K562 (cell line): ENCODE measurements around the gene OR51V1. TPM values are rescaled to one million over a fixed set of nuclear protein-coding genes. Genes with fewer than 3 reads are reported as not detected.

Experiments used
- ATAC-seq: fragments of 200-7000 bp; cut with Tn5 transposase; 3 replicates; pipeline ENCODE4 v1.9.1; 2020; ENCODE audit warnings: moderate library complexity
- BruUV-seq: library from RNA; stranded (reverse); fragments of 400-500 nt; replicated peaks from 2 replicates; lab custom pipeline; 2021; lab: Mats Ljungman, UMichigan
- CTCF ChIA-PET: fragments of 300-600 bp; formaldehyde crosslinking; extraction: SDS; loops from one replicate; lab custom pipeline; 2021; ENCODE audit warnings: low intra/inter-chr PET ratio; lab: Yijun Ruan, JAX
- POLR2A ChIA-PET: fragments of 300-600, 350-650 bp; sonication (Branson Sonifier 250); formaldehyde crosslinking; extraction: SDS; loops from one replicate; lab custom pipeline; 2021; ENCODE audit warnings: antibody characterized with exemption, inconsistent platforms; lab: Yijun Ruan, JAX
- DNase-seq, 4 experiments: peaks; one replicate each; pipeline versions ENCODE4 v3.0.0 to v3.0.0-alpha.2; 2011 to 2018; ENCODE audit warnings: low spot score in 3 of 4, mixed read lengths in 3 of 4; ENCODE audit errors: extremely low read depth in 1 of 4
- FAIRE-seq: peaks from 2 replicates; lab custom pipeline; 2011; peaks lifted over from hg19 to GRCh38; lab: Jason Lieb, UNC
- H2AFZ ChIP-seq: 2 replicates; pipeline ENCODE4 v1.6.0; 2011; ENCODE audit warnings: low read depth, low read length, control low read depth, inconsistent platforms
- H3K27ac ChIP-seq: fragments of 200-600 bp; 3 replicates; pipeline ENCODE4 v1.8.0; 2011; ENCODE audit warnings: low read depth, mild to moderate bottlenecking, control low read depth, inconsistent platforms, low read length, moderate library complexity, mixed read lengths; ENCODE audit errors: extremely low read depth
- H3K27me3 ChIP-seq, 2 experiments: fragments of 300-600 bp in 1 of 2; 2 replicates in 1 of 2; 3 replicates in 1 of 2; pipeline versions ENCODE4 v1.6.0 to v1.8.0; 2011; ENCODE audit warnings: inconsistent platforms in 2 of 2, low read length in 2 of 2, mild to moderate bottlenecking in 1 of 2, mixed read lengths in 1 of 2, moderate library complexity in 1 of 2; ENCODE audit not compliant: control insufficient read depth in 2 of 2, insufficient read depth in 2 of 2
- H3K36me3 ChIP-seq: fragments of 300-600 bp; 3 replicates; pipeline ENCODE4 v1.8.0; 2011; ENCODE audit warnings: mild to moderate bottlenecking, low read length, inconsistent platforms; ENCODE audit not compliant: control insufficient read depth, insufficient read depth
- H3K4me1 ChIP-seq, 2 experiments: fragments of 200-600 bp in 1 of 2; replicated peaks in 1 of 2; 2 replicates in 1 of 2; 3 replicates in 1 of 2; pipeline versions ENCODE4 v1.5.1 to v1.8.0; 2011; ENCODE audit warnings: inconsistent platforms in 2 of 2, low read length in 2 of 2, mild to moderate bottlenecking in 1 of 2, mixed read lengths in 1 of 2, moderate library complexity in 1 of 2; ENCODE audit not compliant: control insufficient read depth in 2 of 2, insufficient read depth in 2 of 2
- H3K4me2 ChIP-seq: 2 replicates; pipeline ENCODE4 v1.6.1; 2011; ENCODE audit warnings: low read length, control low read depth, inconsistent platforms, mixed read lengths; ENCODE audit not compliant: insufficient read depth
- H3K4me3 ChIP-seq: fragments of 200-600 bp; sonication (generic), shearing (Covaris generic); 2 replicates; pipeline ENCODE4 v1.5.1; 2016; ENCODE audit warnings: control low read depth, inconsistent platforms
- H3K79me2 ChIP-seq: fragments of 200-600 bp; 3 replicates; pipeline ENCODE4 v1.8.0; 2011; ENCODE audit warnings: low read length, inconsistent platforms; ENCODE audit not compliant: control insufficient read depth, insufficient read depth
- H3K9ac ChIP-seq, 2 experiments: 2 replicates each; pipeline versions ENCODE4 v1.6.0 to v1.6.1; 2011; ENCODE audit warnings: low read depth in 2 of 2, low read length in 2 of 2, control low read depth in 1 of 2, inconsistent platforms in 1 of 2, mild to moderate bottlenecking in 1 of 2, mixed read lengths in 1 of 2; ENCODE audit not compliant: insufficient read depth in 1 of 2
- H3K9me1 ChIP-seq: one replicate; pipeline ENCODE4 v1.6.0; 2011; ENCODE audit warnings: inconsistent platforms, mild to moderate bottlenecking, low read length, moderate library complexity; ENCODE audit not compliant: control insufficient read depth, insufficient read depth
- H3K9me3 ChIP-seq: replicated peaks from 2 replicates; pipeline ENCODE4 v1.5.1; 2011; ENCODE audit warnings: low read depth, low read length, inconsistent platforms; ENCODE audit not compliant: control insufficient read depth, insufficient read depth
- H4K20me1 ChIP-seq: replicated peaks from 2 replicates; pipeline ENCODE4 v1.6.1; 2011; ENCODE audit warnings: low read length, inconsistent platforms, mixed read lengths; ENCODE audit not compliant: control insufficient read depth, insufficient read depth
- ATF7 ChIP-seq: fragments of 450-650 bp; IDR thresholded peaks from 2 replicates; pipeline ENCODE4 v1.7.1; 2014; ENCODE audit warnings: mild to moderate bottlenecking, moderate library complexity
- CBX8 ChIP-seq: fragments of 200-600 bp; sonication (generic); IDR thresholded peaks from 2 replicates; pipeline ENCODE4 v1.6.1; 2012; ENCODE audit warnings: borderline replicate concordance, mixed run types, low read depth, mild to moderate bottlenecking, moderate library complexity, mixed read lengths, low read length, control low read depth, inconsistent platforms; ENCODE audit not compliant: poor library complexity, severe bottlenecking; ENCODE audit errors: extremely low read depth
- CREB3 ChIP-seq: fragments of 450-650 bp; conservative IDR thresholded peaks from 2 replicates; pipeline ENCODE4 v1.6.1; 2016; ENCODE audit warnings: missing genetic modification characterization, low read depth, mild to moderate bottlenecking, missing compliant biosample characterization, moderate library complexity
- GABPA ChIP-seq: fragments of 200-800 bp; sonication (Bioruptor generic); conservative IDR thresholded peaks from 2 replicates; pipeline ENCODE4 v1.6.1; 2016; ENCODE audit warnings: low read depth, missing genetic modification characterization, missing compliant biosample characterization
- GTF2E2 ChIP-seq: fragments of 200-800 bp; sonication (Bioruptor generic); IDR thresholded peaks from 2 replicates; pipeline ENCODE4 v1.6.1; 2016; ENCODE audit warnings: missing genetic modification characterization, missing compliant biosample characterization
- MCM2 ChIP-seq: fragments of 450-650 bp; IDR thresholded peaks from 2 replicates; pipeline ENCODE4 v1.6.1; 2017; ENCODE audit warnings: low read depth, mild to moderate bottlenecking
- TEAD2 ChIP-seq: fragments of 450-650 bp; IDR thresholded peaks from 2 replicates; pipeline ENCODE4 v1.6.1; 2016; ENCODE audit warnings: missing genetic modification characterization, control low read depth, missing compliant biosample characterization
- ZBTB11 ChIP-seq, 3 experiments: fragments of 200-800 bp in 1 of 3; fragments of 250-450 bp in 1 of 3; fragments of 450-650 bp in 1 of 3; sonication (Bioruptor Pico) in 1 of 3; sonication (Bioruptor generic) in 1 of 3; formaldehyde crosslinking in 1 of 3; IDR thresholded peaks; 2 replicates each; pipeline versions ENCODE4 v1.6.1 to v1.8.0; 2016 to 2022; ENCODE audit warnings: mild to moderate bottlenecking in 2 of 3, missing genetic modification characterization in 2 of 3, missing compliant biosample characterization in 1 of 3, moderate library complexity in 1 of 3
- ZNF354B ChIP-seq: fragments of 250-450 bp; sonication (Bioruptor Pico); IDR thresholded peaks from 2 replicates; pipeline ENCODE4 v1.4.0; 2020
- ZNF75A ChIP-seq: fragments of 450-650 bp; formaldehyde crosslinking; IDR thresholded peaks from 2 replicates; pipeline ENCODE4 v1.4.0; 2020; ENCODE audit warnings: mild to moderate bottlenecking
- ZNF76 ChIP-seq: fragments of 250-450 bp; sonication (Bioruptor Pico); IDR thresholded peaks from 2 replicates; pipeline ENCODE4 v1.4.0; 2020; ENCODE audit warnings: mild to moderate bottlenecking, moderate library complexity, borderline replicate concordance
- ZNF830 ChIP-seq: fragments of 250-450 bp; sonication (Bioruptor Pico); IDR thresholded peaks from 2 replicates; pipeline ENCODE4 v1.5.0; 2021; ENCODE audit warnings: mild to moderate bottlenecking
- WGBS: fragments of 100-300 bp; shearing (Covaris generic); methylation state at CpG from one replicate; pipeline ENCODE4 v1.1.6; 2016; ENCODE audit warnings: low coverage, mixed read lengths; ENCODE audit not compliant: insufficient coverage; ENCODE audit errors: missing lambda C conversion rate; 5-methylcytosine and 5-hydroxymethylcytosine counted together
- in situ Hi-C: fragments of 300-500 bp; cut with MboI; formaldehyde crosslinking; loops from 4 replicates; pipeline ENCODE4 v1.15.0; 2018; ENCODE audit warnings: inconsistent platforms, mixed read lengths
- intact Hi-C: fragments of 100-400 bp; cut with micrococcal nuclease; formaldehyde crosslinking; loops from 2 replicates; pipeline ENCODE4 v1.14.2; 2022
- polyA plus RNA-seq, 8 experiments: library from polyadenylated mRNA; depleted of rRNA in 4 of 8; stranded (reverse) in 5 of 8; unstranded in 3 of 8; fragments of >200 nt; fragmentation: Nextera tagmentation in 2 of 8; fragmentation: Illumina TruSeq in 1 of 8; extraction: Ambion mirVana in 2 of 8; extraction: Trizol in 1 of 8; gene quantifications; 2 replicates each; pipeline versions ENCODE4 v1.2.1 to v1.2.3, GENCODE V29; 2011 to 2014; ENCODE audit warnings: inconsistent platforms in 1 of 8, missing spikeins in 1 of 8
- total RNA-seq, 7 experiments: library from RNA; depleted of rRNA in 6 of 7; stranded (reverse); fragments of >200 nt in 6 of 7; fragmentation: Illumina TruSeq in 2 of 7; extraction: Trizol in 2 of 7; gene quantifications; 2 replicates each; pipeline versions ENCODE4 v1.2.1 to v1.2.3, GENCODE V29; 2011 to 2021; ENCODE audit warnings: low replicate concordance in 1 of 7

OR51V1 gene
- total and polyA plus RNA-seq, 9 of the 15 experiments (the other 6 are each of a cell fraction or from before 2014, with no cell fraction given): not detected

- H3K9ac ChIP-seq: no peak within 1 kb of the TSS
- no peak within 1 kb of the TSS for H3K4me3 ChIP-seq
- H3K36me3 ChIP-seq: no peaks in the 10 kb centered on the region
- WGBS: 93% methylated on average over 3 of the region's 3 CpGs
- BruUV-seq: no TSS peak
- ChIA-PET POLR2A (no interaction called here), CTCF (interaction anchor here (0.7 kb wide), 1 partner anchor 104 kb away, joined by 3 read pairs; no protein-coding TSS in a partner anchor)
- H3K4me2 ChIP-seq: no peak within 1 kb of the TSS
- H3K4me1 ChIP-seq: peaks cover 9 to 17% of the 10 kb centered on the region in 2 experiments; a peak in 4 of 5 replicates
- in situ Hi-C loops (no loop called here), intact Hi-C loops (no loop called here)
- no peak for DNase-seq
- TF ChIP-seq CREB3 (tag) (no peak), ZBTB11 (CRISPR knock-in tag; IDR thresholded peaks at IDR 0.05) (no peak), MCM2 (no peak), ZNF76 (CRISPR knock-in tag) (no peak), ZNF75A (CRISPR knock-in tag) (no peak), GTF2E2 (tag) (no peak), TEAD2 (tag) (no peak), GABPA (tag) (no peak), ZNF354B (CRISPR knock-in tag) (no peak), ZNF830 (CRISPR knock-in tag) (no peak), CBX8 (no peak), ATF7 (no peak)
- FAIRE-seq: no peak
- no peak within 1 kb of the TSS for H3K27ac ChIP-seq
- no peak for ATAC-seq
- H3K79me2 ChIP-seq: no peaks in the 10 kb centered on the region
- peak within 1 kb of the TSS; percentile 25 for H2AFZ ChIP-seq
- H4K20me1 ChIP-seq: no peaks in the 10 kb centered on the region
- no peaks in the 10 kb centered on the region for H3K9me1 ChIP-seq
- H3K27me3 ChIP-seq: no peaks in the 10 kb centered on the region
- H3K9me3 ChIP-seq: no peaks in the 10 kb centered on the region
Observed at GRCh38 chr11:5226732-5227310, 26.3 kb upstream of the OR51V1 start, which contains the start of gene HBB. HBB (minus strand) TSS chr11:5227071; CDS start chr11:5227021, 50 bp downstream.
